ENCODE measurements around the gene C17orf75. TPM values are rescaled to one million over a fixed set of nuclear protein-coding genes. Genes with fewer than 3 reads are reported as not detected.

The C17orf75 gene
- total RNA-seq, 1 donor from 2014 or later, result 21.0 TPM

Other genes with a start within 250 kb of the C17orf75 start
- 30.2 and 62.3 TPM in 2 replicates for gene RHOT1, start 199.7 kb downstream of the C17orf75 start, total RNA-seq
- gene RHBDL3, start 76.3 kb downstream of the C17orf75 start, total RNA-seq, result not detected in 2 replicates
- gene ZNF207, start 8.0 kb upstream of the C17orf75 start, total RNA-seq, result 120 and 128 TPM in 2 replicates
- 79.4 and 97.3 TPM in 2 replicates for gene PSMD11, start 102.3 kb upstream of the C17orf75 start, total RNA-seq
- gene CDK5R1, start 144.8 kb upstream of the C17orf75 start, total RNA-seq, result 2.6 TPM in 2 replicates

All from renal cortical epithelial cell (primary cell).